Measurements from ENCODE around the gene AQP1.

- TF ChIP-seq RFX5 (IDR thresholded peaks at IDR 0.05) (no peak), POLR2A (IDR thresholded peaks at IDR 0.05; ENCODE audit: low read length) (no peak), MAX (IDR thresholded peaks at IDR 0.05) (no peak), PBX3 (IDR thresholded peaks at IDR 0.05) (no peak), EP300 (IDR thresholded peaks at IDR 0.05) (no peak), PHF8 (IDR thresholded peaks at IDR 0.05; ENCODE audit: borderline replicate concordance, low read depth) (no peak), CEBPB (IDR thresholded peaks at IDR 0.05) (no peak), REST (IDR thresholded peaks at IDR 0.05) (no peak), TP53 (CRISPR knock-in tag; IDR thresholded peaks at IDR 0.05) (no peak)
- TF ChIP-seq, protein P1, sequence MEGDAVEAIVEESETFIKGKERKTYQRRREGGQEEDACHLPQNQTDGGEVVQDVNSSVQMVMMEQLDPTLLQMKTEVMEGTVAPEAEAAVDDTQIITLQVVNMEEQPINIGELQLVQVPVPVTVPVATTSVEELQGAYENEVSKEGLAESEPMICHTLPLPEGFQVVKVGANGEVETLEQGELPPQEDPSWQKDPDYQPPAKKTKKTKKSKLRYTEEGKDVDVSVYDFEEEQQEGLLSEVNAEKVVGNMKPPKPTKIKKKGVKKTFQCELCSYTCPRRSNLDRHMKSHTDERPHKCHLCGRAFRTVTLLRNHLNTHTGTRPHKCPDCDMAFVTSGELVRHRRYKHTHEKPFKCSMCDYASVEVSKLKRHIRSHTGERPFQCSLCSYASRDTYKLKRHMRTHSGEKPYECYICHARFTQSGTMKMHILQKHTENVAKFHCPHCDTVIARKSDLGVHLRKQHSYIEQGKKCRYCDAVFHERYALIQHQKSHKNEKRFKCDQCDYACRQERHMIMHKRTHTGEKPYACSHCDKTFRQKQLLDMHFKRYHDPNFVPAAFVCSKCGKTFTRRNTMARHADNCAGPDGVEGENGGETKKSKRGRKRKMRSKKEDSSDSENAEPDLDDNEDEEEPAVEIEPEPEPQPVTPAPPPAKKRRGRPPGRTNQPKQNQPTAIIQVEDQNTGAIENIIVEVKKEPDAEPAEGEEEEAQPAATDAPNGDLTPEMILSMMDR (IDR thresholded peaks at IDR 0.05) = no peak
Measured at GRCh38 chr7:30971840-30972563, 60.3 kb downstream of the AQP1 start.

Measured in A549 (cell line).